ENCODE results near the gene NPLOC4.

Gene NPLOC4

GRCh38 chr17:81636505-81637288 is at the start of gene NPLOC4, which contains the start of gene TSPAN10:
NPLOC4 (minus strand) TSS chr17:81637112; CDS start chr17:81636930, 182 bp downstream.
TSPAN10 (plus strand) TSS chr17:81637196; CDS start chr17:81642413, 5,217 bp downstream.
- peak; percentile 47 to 78 (median 72) for DNase-seq

- DNase-seq: no peak
Observed at GRCh38 chr17:81686614-81687013, 49.7 kb upstream of the NPLOC4 start.

- no peak for DNase-seq
Observed at GRCh38 chr17:81685108-81685507, 48.2 kb upstream of the NPLOC4 start.

- no peak for DNase-seq
Observed at GRCh38 chr17:81684442-81684911, 47.6 kb upstream of the NPLOC4 start.

GRCh38 chr17:81683584-81684441 is 46.9 kb upstream of the NPLOC4 start, which contains the start of the genes ARL16 and HGS:
ARL16 (minus strand) TSS chr17:81683797; CDS start chr17:81683753, 44 bp downstream.
HGS (plus strand) TSS chr17:81684011; CDS start chr17:81684067, 56 bp downstream.
- peak; percentile 93 to 97 (median 94) for DNase-seq

GRCh38 chr17:81683208-81683583 is 46.3 kb upstream of the NPLOC4 start:
- no peak for DNase-seq

GRCh38 chr17:81682565-81683207 is 45.8 kb upstream of the NPLOC4 start:
- DNase-seq: no peak

GRCh38 chr17:81681672-81682071 is 44.8 kb upstream of the NPLOC4 start:
- no peak for DNase-seq

GRCh38 chr17:81680150-81680549 is 43.2 kb upstream of the NPLOC4 start:
- DNase-seq: no peak

- no peak for DNase-seq
Observed at GRCh38 chr17:81676906-81677305, 40.0 kb upstream of the NPLOC4 start.

- peak in 1 of 4 experiments; percentile 16 for DNase-seq
Observed at GRCh38 chr17:81675515-81676221, 38.8 kb upstream of the NPLOC4 start.

- no peak for DNase-seq
Observed at GRCh38 chr17:81673561-81674258, 36.8 kb upstream of the NPLOC4 start.

GRCh38 chr17:81672954-81673353 is 36.0 kb upstream of the NPLOC4 start:
- no peak for DNase-seq

- DNase-seq: no peak
Observed at GRCh38 chr17:81672504-81672903, 35.6 kb upstream of the NPLOC4 start.

GRCh38 chr17:81667754-81668153 is 30.8 kb upstream of the NPLOC4 start:
- no peak for DNase-seq

GRCh38 chr17:81666342-81667191 is 29.7 kb upstream of the NPLOC4 start, which contains the start of the genes CCDC137 and OXLD1:
CCDC137 (plus strand) TSS chr17:81666737; CDS start chr17:81666767, 30 bp downstream.
OXLD1 (minus strand) TSS chr17:81666605; CDS start chr17:81666577, 28 bp downstream.
- peak; percentile 70 to 90 (median 86) for DNase-seq

GRCh38 chr17:81666092-81666341 is 29.1 kb upstream of the NPLOC4 start:
- peak in 1 of 4 experiments; percentile 38 for DNase-seq

GRCh38 chr17:81665205-81666091 is 28.5 kb upstream of the NPLOC4 start:
- peak; percentile 16 to 25 (median 22) for DNase-seq

GRCh38 chr17:81664051-81664470 is 27.1 kb upstream of the NPLOC4 start:
- DNase-seq: no peak
